GM18867 (cell line): ENCODE results near the gene LRCH1.

Source experiments
- ATAC-seq: cut with Tn5 transposase; IDR thresholded peaks from one replicate; pipeline ENCODE4 v1.9.1; 2021; ENCODE audit warnings: mild to moderate bottlenecking, moderate library complexity; ENCODE audit not compliant: unreplicated experiment

Gene LRCH1

GRCh38 chr13:46630431-46631178 is 77.6 kb downstream of the LRCH1 start:
- no peak for ATAC-seq

GRCh38 chr13:46631179-46631542 is 78.2 kb downstream of the LRCH1 start:
- no peak for ATAC-seq

GRCh38 chr13:46632176-46632575 is 79.2 kb downstream of the LRCH1 start:
- no peak for ATAC-seq

- ATAC-seq: no peak
These were observed 80.4 kb downstream of the LRCH1 start for GRCh38 chr13:46633416-46633815.

GRCh38 chr13:46636451-46636850 is 83.5 kb downstream of the LRCH1 start:
- no peak for ATAC-seq

GRCh38 chr13:46637213-46637612 is 84.2 kb downstream of the LRCH1 start:
- no peak for ATAC-seq

GRCh38 chr13:46638262-46638661 is 85.3 kb downstream of the LRCH1 start:
- ATAC-seq: no peak

- peak; percentile 91 for ATAC-seq
These were observed 86.3 kb downstream of the LRCH1 start for GRCh38 chr13:46639033-46639981.

GRCh38 chr13:46640843-46641242 is 87.9 kb downstream of the LRCH1 start:
- no peak for ATAC-seq

GRCh38 chr13:46641274-46642081 is 88.5 kb downstream of the LRCH1 start:
- no peak for ATAC-seq

GRCh38 chr13:46642254-46642653 is 89.3 kb downstream of the LRCH1 start:
- no peak for ATAC-seq

GRCh38 chr13:46643165-46643777 is 90.3 kb downstream of the LRCH1 start:
- ATAC-seq: no peak

GRCh38 chr13:46644816-46645215 is 91.8 kb downstream of the LRCH1 start:
- ATAC-seq: no peak

- no peak for ATAC-seq
These were observed 94.6 kb downstream of the LRCH1 start for GRCh38 chr13:46647512-46648065.

GRCh38 chr13:46648166-46648607 is 95.2 kb downstream of the LRCH1 start:
- peak; percentile 90 for ATAC-seq

- no peak for ATAC-seq
These were observed 96.8 kb downstream of the LRCH1 start for GRCh38 chr13:46649816-46650215.

- no peak for ATAC-seq
These were observed 102.0 kb downstream of the LRCH1 start for GRCh38 chr13:46654951-46655350.

- no peak for ATAC-seq
These were observed 102.6 kb downstream of the LRCH1 start for GRCh38 chr13:46655377-46656180.

GRCh38 chr13:46656786-46657185 is 103.8 kb downstream of the LRCH1 start:
- ATAC-seq: peak; percentile 88
